GM12878 (cell line): ENCODE data around the gene LGMN. TPM values are rescaled to one million over a fixed set of nuclear protein-coding genes. Genes with fewer than 3 reads are reported as not detected.

Source experiments
- ATAC-seq: fragments of 200-7000 bp; cut with Tn5 transposase; 3 replicates; pipeline ENCODE4 v1.9.1; 2020; ENCODE audit warnings: mild to moderate bottlenecking, moderate library complexity
- BruUV-seq: library from RNA; stranded (reverse); fragments of 400-500 nt; replicated peaks from 2 replicates; lab custom pipeline; 2021; lab: Mats Ljungman, UMichigan
- CTCF ChIA-PET: fragments of 300-600 bp; sonication (Branson Sonifier 250); formaldehyde crosslinking; extraction: SDS; loops from one replicate; lab custom pipeline; 2021; ENCODE audit warnings: inconsistent platforms; lab: Yijun Ruan, JAX
- POLR2A ChIA-PET: fragments of 350-600 bp; formaldehyde crosslinking; extraction: SDS; loops from one replicate; lab custom pipeline; 2021; ENCODE audit warnings: inconsistent platforms; lab: Charles Lee
- RAD21 ChIA-PET: fragments of 300-600 bp; sonication (Branson Sonifier 250); formaldehyde crosslinking; loops from one replicate; lab custom pipeline; 2023; ENCODE audit warnings: antibody characterized with exemption; ENCODE audit not compliant: unreplicated experiment; lab: Charles Lee
- SMC1A ChIA-PET: fragments of 300-600 bp; sonication (Branson Sonifier 250); formaldehyde crosslinking; loops from one replicate; lab custom pipeline; 2023; ENCODE audit not compliant: unreplicated experiment, uncharacterized antibody; lab: Charles Lee
- DNase-seq: peaks from one replicate; pipeline ENCODE4 v3.0.0-alpha.2; 2011; ENCODE audit warnings: low read depth, low spot score
- FAIRE-seq: peaks from 3 replicates; lab custom pipeline; 2011; peaks lifted over from hg19 to GRCh38; lab: Jason Lieb, UNC
- H2AFZ ChIP-seq: 2 replicates; pipeline ENCODE4 v1.6.0; 2011; ENCODE audit warnings: low read depth, low read length, control low read depth; ENCODE audit not compliant: control insufficient read depth
- H3K27ac ChIP-seq: 2 replicates; pipeline ENCODE4 v1.5.1; 2011; ENCODE audit warnings: control low read depth; ENCODE audit not compliant: control insufficient read depth, insufficient read depth
- H3K27me3 ChIP-seq, 2 experiments: replicated peaks in 1 of 2; 2 replicates each; pipeline versions ENCODE4 v1.6.0 to v1.6.1; 2011; ENCODE audit warnings: low read length in 1 of 2; ENCODE audit not compliant: control insufficient read depth in 2 of 2, insufficient read depth in 2 of 2
- H3K36me3 ChIP-seq, 2 experiments: 2 replicates each; pipeline ENCODE4 v1.5.1; 2011; ENCODE audit warnings: low read length in 1 of 2; ENCODE audit not compliant: control insufficient read depth in 2 of 2, insufficient read depth in 2 of 2
- H3K4me1 ChIP-seq: 2 replicates; pipeline ENCODE4 v1.6.1; 2011; ENCODE audit warnings: mild to moderate bottlenecking, low read length, moderate library complexity, mixed read lengths; ENCODE audit not compliant: control insufficient read depth, insufficient read depth
- H3K4me2 ChIP-seq: 2 replicates; pipeline ENCODE4 v1.6.0; 2011; ENCODE audit warnings: control low read depth; ENCODE audit not compliant: control insufficient read depth, insufficient read depth
- H3K4me3 ChIP-seq: fragments of 200-600 bp; sonication (generic); 2 replicates; pipeline ENCODE4 v1.5.1; 2016
- H3K79me2 ChIP-seq: 2 replicates; pipeline ENCODE4 v1.6.0; 2011; ENCODE audit warnings: low read length; ENCODE audit not compliant: control insufficient read depth, insufficient read depth
- H3K9ac ChIP-seq: 2 replicates; pipeline ENCODE4 v1.8.0; 2011; ENCODE audit warnings: low read length, control low read depth, mixed read lengths; ENCODE audit not compliant: control insufficient read depth, insufficient read depth
- H3K9me3 ChIP-seq: replicated peaks from 3 replicates; pipeline ENCODE4 v1.5.1; 2011; ENCODE audit warnings: mild to moderate bottlenecking, low read length; ENCODE audit not compliant: control insufficient read depth, insufficient read depth
- H4K20me1 ChIP-seq: 2 replicates; pipeline ENCODE4 v1.6.0; 2011; ENCODE audit not compliant: control insufficient read depth, insufficient read depth
- BACH1 ChIP-seq: fragments of 450-650 bp; IDR thresholded peaks from 2 replicates; pipeline ENCODE4 v1.6.1; 2017; ENCODE audit warnings: mild to moderate bottlenecking, borderline replicate concordance
- CUX1 ChIP-seq: IDR thresholded peaks from 2 replicates; pipeline ENCODE4 v1.6.1; 2012; ENCODE audit warnings: improper control_type of control experiment, low read depth, low read length; ENCODE audit not compliant: insufficient replicate concordance
- FOXK2 ChIP-seq: fragments of 450-650 bp; IDR thresholded peaks from 2 replicates; pipeline ENCODE4 v1.6.1; 2017; ENCODE audit warnings: mild to moderate bottlenecking, moderate library complexity
- IRF5 ChIP-seq: fragments of 450-650 bp; IDR thresholded peaks from 2 replicates; pipeline ENCODE4 v1.6.1; 2017; ENCODE audit warnings: borderline replicate concordance
- ZSCAN29 ChIP-seq: fragments of 450-650 bp; IDR thresholded peaks from 2 replicates; pipeline ENCODE4 v1.6.1; 2017; ENCODE audit warnings: mild to moderate bottlenecking, moderate library complexity
- WGBS: methylation state at CpG from one replicate; pipeline ENCODE4 v1.1.6; 2016; ENCODE audit warnings: low lambda C conversion rate; ENCODE audit not compliant: insufficient replicate concordance, insufficient coverage; ENCODE audit errors: missing lambda C conversion rate; 5-methylcytosine and 5-hydroxymethylcytosine counted together
- in situ Hi-C: fragments of 300-500 bp; cut with MboI; formaldehyde crosslinking; loops from 9 replicates; pipeline ENCODE4 v1.14.3; 2018; ENCODE audit warnings: mixed read lengths
- intact Hi-C: fragments of 100-400 bp; cut with micrococcal nuclease; formaldehyde crosslinking; loops from one replicate; pipeline ENCODE4 v1.14.2; 2022; ENCODE audit not compliant: unreplicated experiment
- polyA plus RNA-seq, 11 experiments: library from polyadenylated mRNA; depleted of rRNA in 4 of 11; unstranded in 6 of 11; stranded (reverse) in 5 of 11; fragments of >200 nt; fragmentation: Nextera tagmentation in 4 of 11; fragmentation: Illumina TruSeq in 1 of 11; extraction: Ambion mirVana in 4 of 11; extraction: Trizol in 1 of 11; gene quantifications; 1 replicate in 1 of 11; 2 replicates in 10 of 11; pipeline versions ENCODE4 v1.2.1 to v1.2.3, GENCODE V29; 2011 to 2016; ENCODE audit warnings: inconsistent platforms in 2 of 11, missing spikeins in 2 of 11, low read depth in 1 of 11
- total RNA-seq, 4 experiments: library from RNA; depleted of rRNA in 3 of 4; stranded (reverse); fragments of >200 nt in 3 of 4; fragmentation: Illumina TruSeq in 1 of 4; extraction: Trizol in 1 of 4; gene quantifications; 2 replicates each; pipeline versions ENCODE4 v1.2.1 to v1.2.3, GENCODE V29; 2013 to 2021

The LGMN gene
- total and polyA plus RNA-seq, 10 of the 15 experiments (the other 5 are each of a cell fraction or from before 2014, with no cell fraction given): 0.71 to 192 (median 3.9) TPM

- ChIA-PET SMC1A (no interaction called here), RAD21 (no interaction called here), POLR2A (interaction anchor here (0.6 kb wide), 1 partner anchor 47 kb away, joined by 3 read pairs; no protein-coding TSS in a partner anchor), CTCF (interaction anchor here (0.6 to 1.8 kb wide), 3 partner anchors 11 to 104 kb away, joined by 3 to 5 read pairs (median 3); no protein-coding TSS in a partner anchor)
- Histone ChIP-seq H3K9me3 (no peaks in the 10 kb centered on the region; the same call in 2 of the 3 replicates), H3K36me3 (peaks cover 0 to 4% of the 10 kb centered on the region in 2 experiments; a peak in 2 of 4 replicates), H2AFZ (no peak overlapping the region), H3K4me3 (no peak overlapping the region), H4K20me1 (no peaks in the 10 kb centered on the region), H3K27me3 (no peaks in the 10 kb centered on the region), H3K4me1 (no peaks in the 10 kb centered on the region; the same call in 1 of the 2 replicates), H3K27ac (no peak overlapping the region), H3K79me2 (no peaks in the 10 kb centered on the region), H3K9ac (no peak overlapping the region), H3K4me2 (no peak overlapping the region)
- ATAC-seq (peak; percentile 26), FAIRE-seq (no peak), DNase-seq (no peak)
- BruUV-seq: no TSS peak
- in situ Hi-C loops (loop anchor here (25.0 kb wide), 1 partner anchor 556 kb away; no protein-coding TSS in a partner anchor), intact Hi-C loops (no loop called here)
- WGBS: 43% methylated on average over 2 of the region's 2 CpGs
- no peak for TF ChIP-seq BACH1
- TF ChIP-seq CUX1: no peak
- TF ChIP-seq FOXK2: no peak
- TF ChIP-seq ZSCAN29: no peak
- TF ChIP-seq IRF5: no peak
Observed at GRCh38 chr14:92692822-92693226, 55.6 kb downstream of the LGMN start.
